Urinary bladder (tissue), 4 donors: ENCODE results near the gene LARP4. TPM values are rescaled to one million over a fixed set of nuclear protein-coding genes. Genes with fewer than 3 reads are reported as not detected.
"Not testable (repeated sequence)": the region's sequence is repeated elsewhere in the genome, so short reads cannot be mapped to it uniquely, and the experiment has no call there.

Experiments
- DNase-seq: peaks from one replicate; pipeline ENCODE4 v3.0.0-alpha.2; 2015; ENCODE audit errors: extremely low spot score
- H3K27ac ChIP-seq: one replicate; pipeline ENCODE4 v1.5.1; 2013; ENCODE audit warnings: low read depth, mild to moderate bottlenecking, moderate library complexity
- H3K36me3 ChIP-seq: one replicate; pipeline ENCODE4 v1.6.1; 2013; ENCODE audit warnings: mild to moderate bottlenecking, moderate library complexity; ENCODE audit not compliant: insufficient read depth
- H3K4me1 ChIP-seq: one replicate; pipeline ENCODE4 v1.6.1; 2013; ENCODE audit warnings: mild to moderate bottlenecking, moderate library complexity; ENCODE audit not compliant: insufficient read depth
- H3K4me3 ChIP-seq: one replicate; pipeline ENCODE4 v1.5.1; 2013; ENCODE audit warnings: low read depth, low read length
- WGBS: extraction: QIAGEN DNeasy Blood & Tissue Kit; methylation state at CpG from one replicate; pipeline ENCODE4 v1.1.7; 2013; 5-methylcytosine and 5-hydroxymethylcytosine counted together
- polyA plus RNA-seq: library from polyadenylated mRNA; stranded (reverse); fragments of 200-250 nt; gene quantifications from one replicate; pipeline ENCODE4 v1.2.3, GENCODE V29; 2013
- total RNA-seq: library from RNA; depleted of rRNA; stranded (reverse); fragments of >200 nt; gene quantifications from one replicate; pipeline ENCODE4 v1.2.3, GENCODE V29; 2014
- donor health status: healthy with polysubstance abuse.
- donor health status: healthy.

LARP4 gene
- total RNA-seq = 77.5 TPM
- 11.3 TPM for polyA plus RNA-seq

GRCh38 chr12:50400638-50401499 lies at the start of gene LARP4:
LARP4 (plus strand) TSS chr12:50400885; CDS start chr12:50401011, 126 bp downstream.
- Histone ChIP-seq H3K27ac (peak within 1 kb of the TSS; percentile 72), H3K36me3 (no peaks in the 10 kb centered on the region), H3K4me1 (no peaks in the 10 kb centered on the region), H3K4me3 (peak within 1 kb of the TSS; percentile 64)
- peak; percentile 95 for DNase-seq
- under 1% methylated on average over 54 of the region's 54 CpGs for WGBS

- WGBS = 82% methylated on average over 11 of the region's 11 CpGs
- H3K36me3 ChIP-seq = no peaks in the 10 kb centered on the region
- no peak overlapping the region for H3K4me3 ChIP-seq
- H3K27ac ChIP-seq = no peak overlapping the region
- H3K4me1 ChIP-seq = no peaks in the 10 kb centered on the region
- DNase-seq = no peak
These were observed 49.3 kb upstream of the LARP4 start for GRCh38 chr12:50351120-50352043.

- Histone ChIP-seq H3K27ac (no peak overlapping the region), H3K36me3 (no peaks in the 10 kb centered on the region), H3K4me1 (no peaks in the 10 kb centered on the region), H3K4me3 (no peak overlapping the region)
- no peak for DNase-seq
- 98% methylated on average over 3 of the region's 3 CpGs for WGBS
These were observed 47.3 kb upstream of the LARP4 start for GRCh38 chr12:50353404-50353803.

GRCh38 chr12:50353869-50354593 lies 46.7 kb upstream of the LARP4 start:
- no peaks in the 10 kb centered on the region for H3K36me3 ChIP-seq
- H3K4me3 ChIP-seq = no peak overlapping the region
- no peaks in the 10 kb centered on the region for H3K4me1 ChIP-seq
- 92% methylated on average over 3 of the region's 3 CpGs for WGBS
- no peak overlapping the region for H3K27ac ChIP-seq
- no peak for DNase-seq

- H3K36me3 ChIP-seq = no peaks in the 10 kb centered on the region
- H3K27ac ChIP-seq = no peak overlapping the region
- WGBS = 60% methylated on average over 2 of the region's 2 CpGs
- H3K4me3 ChIP-seq = no peak overlapping the region
- no peaks in the 10 kb centered on the region for H3K4me1 ChIP-seq
- DNase-seq = no peak
These were observed 45.8 kb upstream of the LARP4 start for GRCh38 chr12:50354908-50355307.

- no peak for DNase-seq
- H3K27ac ChIP-seq = no peak overlapping the region
- no peaks in the 10 kb centered on the region for H3K4me1 ChIP-seq
- H3K36me3 ChIP-seq = no peaks in the 10 kb centered on the region
- H3K4me3 ChIP-seq = no peak overlapping the region
- 95% methylated on average over 4 of the region's 4 CpGs for WGBS
These were observed 45.3 kb upstream of the LARP4 start for GRCh38 chr12:50355365-50355764.

GRCh38 chr12:50362671-50363070 lies 38.0 kb upstream of the LARP4 start:
- WGBS = 88% methylated on average over 4 of the region's 4 CpGs
- Histone ChIP-seq H3K4me1 (no peaks in the 10 kb centered on the region), H3K36me3 (no peaks in the 10 kb centered on the region), H3K27ac (no peak overlapping the region), H3K4me3 (no peak overlapping the region)
- no peak for DNase-seq

- no peak for DNase-seq
- Histone ChIP-seq H3K4me1 (no peaks in the 10 kb centered on the region), H3K27ac (no peak overlapping the region), H3K4me3 (no peak overlapping the region), H3K36me3 (no peaks in the 10 kb centered on the region)
- 80% methylated on average over 5 of the region's 5 CpGs for WGBS
These were observed 37.5 kb upstream of the LARP4 start for GRCh38 chr12:50363141-50363540.

GRCh38 chr12:50365709-50366406 lies 34.8 kb upstream of the LARP4 start:
- DNase-seq = no peak
- Histone ChIP-seq H3K4me1 (no peaks in the 10 kb centered on the region), H3K27ac (no peak overlapping the region), H3K4me3 (no peak overlapping the region), H3K36me3 (no peaks in the 10 kb centered on the region)
- 87% methylated on average over 9 of the region's 9 CpGs for WGBS

GRCh38 chr12:50370672-50371071 lies 30.0 kb upstream of the LARP4 start:
- H3K4me1 ChIP-seq, H3K36me3 ChIP-seq, DNase-seq, H3K4me3 ChIP-seq, H3K27ac ChIP-seq: not testable (repeated sequence)
- 78% methylated on average over 7 of the region's 7 CpGs for WGBS

GRCh38 chr12:50375802-50376201 lies 24.9 kb upstream of the LARP4 start:
- 91% methylated on average over 8 of the region's 8 CpGs for WGBS
- Histone ChIP-seq H3K4me3 (no peak overlapping the region), H3K4me1 (no peaks in the 10 kb centered on the region), H3K27ac (no peak overlapping the region), H3K36me3 (no peaks in the 10 kb centered on the region)
- no peak for DNase-seq

- DNase-seq = no peak
- Histone ChIP-seq H3K4me1 (no peaks in the 10 kb centered on the region), H3K4me3 (no peak overlapping the region), H3K27ac (no peak overlapping the region), H3K36me3 (no peaks in the 10 kb centered on the region)
- WGBS = 91% methylated on average over 8 of the region's 8 CpGs
These were observed 19.8 kb upstream of the LARP4 start for GRCh38 chr12:50380761-50381325.
